A549 (cell line): ENCODE measurements around the gene DYNC1I1. TPM values are rescaled to one million over a fixed set of nuclear protein-coding genes. Genes with fewer than 3 reads are reported as not detected.

Experiments
- ATAC-seq, 2 experiments: fragments of 200-7000 bp in 1 of 2; fragments of >200 bp in 1 of 2; cut with Nextera tagmentation in 1 of 2; cut with Tn5 transposase in 1 of 2; 3 replicates each; pipeline versions ENCODE4 v1.8.0 to v1.9.1; 2018 to 2020; ENCODE audit warnings: mild to moderate bottlenecking in 1 of 2, moderate library complexity in 1 of 2
- CTCF ChIA-PET: fragments of 300-600 bp; sonication (Branson Sonifier 250); formaldehyde crosslinking; extraction: SDS; loops from one replicate; lab custom pipeline; 2021; ENCODE audit warnings: antibody characterized with exemption, inconsistent platforms; lab: Yijun Ruan, JAX
- POLR2A ChIA-PET: fragments of 350-600 bp; formaldehyde crosslinking; extraction: SDS; loops from one replicate; lab custom pipeline; 2021; ENCODE audit warnings: antibody characterized with exemption, inconsistent platforms; lab: Yijun Ruan, JAX
- DNase-seq, 2 experiments: peaks; one replicate each; pipeline versions ENCODE4 v3.0.0 to v3.0.0-alpha.2; 2011 to 2016; ENCODE audit warnings: low read depth in 1 of 2, low spot score in 1 of 2
- FAIRE-seq: peaks from 2 replicates; lab custom pipeline; 2011; peaks lifted over from hg19 to GRCh38; lab: Jason Lieb, UNC
- H3K27ac ChIP-seq, 2 experiments: fragments of >200 bp; sonication (Bioruptor Twin); formaldehyde crosslinking; 3 replicates each; pipeline ENCODE4 v1.5.1; 2016 to 2017
- H3K4me1 ChIP-seq: fragments of >200 bp; sonication (Bioruptor Twin); formaldehyde crosslinking; 3 replicates; pipeline ENCODE4 v1.6.1; 2016
- H3K4me2 ChIP-seq: fragments of >200 bp; sonication (Bioruptor Twin); formaldehyde crosslinking; 3 replicates; pipeline ENCODE4 v1.6.1; 2016
- H3K4me3 ChIP-seq: fragments of >200 bp; sonication (Bioruptor Twin); formaldehyde crosslinking; 3 replicates; pipeline ENCODE4 v1.5.1; 2016
- H3K9me3 ChIP-seq: fragments of >200 bp; sonication (Bioruptor Twin); formaldehyde crosslinking; 3 replicates; pipeline ENCODE4 v1.6.1; 2016
- BHLHE40 ChIP-seq: IDR thresholded peaks from 2 replicates; pipeline ENCODE4 v1.6.1; 2012; ENCODE audit warnings: low read depth, low read length, inconsistent platforms
- CHD2 ChIP-seq: fragments of 150-350 bp; IDR thresholded peaks from 2 replicates; pipeline ENCODE4 v1.6.1; 2014; ENCODE audit warnings: low read length; ENCODE audit not compliant: partially characterized antibody
- CHD4 ChIP-seq: fragments of 200-600 bp; sonication (generic); IDR thresholded peaks from 2 replicates; pipeline ENCODE4 v1.6.1; 2016; ENCODE audit warnings: antibody characterized with exemption, mild to moderate bottlenecking, borderline replicate concordance
- CTCF ChIP-seq: fragments of >200 bp; sonication (Bioruptor Twin); formaldehyde crosslinking; IDR thresholded peaks from 3 replicates; pipeline ENCODE4 v1.5.1; 2016
- EHMT2 ChIP-seq: fragments of 200-600 bp; sonication (generic); IDR thresholded peaks from 2 replicates; pipeline ENCODE4 v1.6.1; 2016; ENCODE audit warnings: antibody characterized with exemption, low read depth, mild to moderate bottlenecking, moderate library complexity
- EP300 ChIP-seq, 2 experiments: fragments of >200 bp; sonication (Bioruptor Twin); formaldehyde crosslinking; IDR thresholded peaks; 2 replicates in 1 of 2; 3 replicates in 1 of 2; pipeline ENCODE4 v1.6.1; 2016 to 2017
- FOSB ChIP-seq: fragments of 250-450 bp; sonication (Bioruptor Pico); IDR thresholded peaks from 2 replicates; pipeline ENCODE4 v1.5.0; 2020; ENCODE audit warnings: mild to moderate bottlenecking, moderate library complexity
- FOSL2 ChIP-seq, 2 experiments: fragments of 450-650 bp in 1 of 2; fragments of >200 bp in 1 of 2; sonication (Bioruptor Twin) in 1 of 2; formaldehyde crosslinking; IDR thresholded peaks; 2 replicates each; pipeline versions ENCODE4 v1.5.0 to v1.6.1; 2016 to 2020; ENCODE audit warnings: mild to moderate bottlenecking in 1 of 2, moderate library complexity in 1 of 2
- GATA3 ChIP-seq: IDR thresholded peaks from 2 replicates; pipeline ENCODE4 v1.6.1; 2012; ENCODE audit warnings: borderline replicate concordance
- HES2 ChIP-seq: fragments of >200 bp; sonication (Bioruptor Twin); formaldehyde crosslinking; IDR thresholded peaks from 2 replicates; pipeline ENCODE4 v1.6.1; 2016
- HEYL ChIP-seq: fragments of 250-450 bp; sonication (Bioruptor Pico); IDR thresholded peaks from 2 replicates; pipeline ENCODE4 v1.8.0; 2021; ENCODE audit warnings: mild to moderate bottlenecking, moderate library complexity
- HMGXB4 ChIP-seq: fragments of 250-450 bp; sonication (Bioruptor Pico); IDR thresholded peaks from 2 replicates; pipeline ENCODE4 v1.5.0; 2021; ENCODE audit warnings: mild to moderate bottlenecking, moderate library complexity, borderline replicate concordance
- KDM1A ChIP-seq: fragments of 200-600 bp; sonication (generic); IDR thresholded peaks from 2 replicates; pipeline ENCODE4 v1.6.1; 2016; ENCODE audit warnings: low read depth, mild to moderate bottlenecking
- MAFK ChIP-seq: fragments of 450-650 bp; IDR thresholded peaks from 2 replicates; pipeline ENCODE4 v1.6.1; 2014; ENCODE audit not compliant: partially characterized antibody
- NFE2L2 ChIP-seq: fragments of 150-350 bp; conservative IDR thresholded peaks from 2 replicates; pipeline ENCODE4 v1.6.1; 2014; ENCODE audit warnings: low read length
- NR3C1 ChIP-seq: fragments of >200 bp; sonication (Bioruptor Twin); formaldehyde crosslinking; IDR thresholded peaks from 3 replicates; pipeline ENCODE4 v1.6.1; 2017
- POLR2A ChIP-seq: IDR thresholded peaks from 2 replicates; pipeline ENCODE4 v1.6.1; 2012; ENCODE audit warnings: mild to moderate bottlenecking, low read length
- POLR2AphosphoS2 ChIP-seq: conservative IDR thresholded peaks from 2 replicates; pipeline ENCODE4 v1.6.1; 2012; ENCODE audit warnings: low read length, improper control_type of control experiment, inconsistent platforms
- REST ChIP-seq: fragments of 200-600 bp; sonication (generic); IDR thresholded peaks from 2 replicates; pipeline ENCODE4 v1.6.1; 2016; ENCODE audit warnings: antibody characterized with exemption, mild to moderate bottlenecking, moderate library complexity
- TFCP2L1 ChIP-seq: fragments of 250-450 bp; sonication (Bioruptor Pico); IDR thresholded peaks from 2 replicates; pipeline ENCODE4 v1.5.0; 2021; ENCODE audit warnings: mild to moderate bottlenecking
- TP53 ChIP-seq: fragments of 250-450 bp; sonication (Bioruptor Pico); IDR thresholded peaks from 2 replicates; pipeline ENCODE4 v1.5.0; 2021; ENCODE audit warnings: mild to moderate bottlenecking, moderate library complexity
- USF2 ChIP-seq: fragments of 450-650 bp; IDR thresholded peaks from 2 replicates; pipeline ENCODE4 v1.6.1; 2014; ENCODE audit warnings: antibody characterized with exemption
- ZC3H11A ChIP-seq: fragments of 450-650 bp; IDR thresholded peaks from 2 replicates; pipeline ENCODE4 v1.6.1; 2014; ENCODE audit warnings: antibody characterized with exemption, mild to moderate bottlenecking
- ZNF302 ChIP-seq: fragments of 250-450 bp; sonication (Bioruptor Pico); IDR thresholded peaks from 2 replicates; pipeline ENCODE4 v1.9.0; 2021; ENCODE audit warnings: inconsistent platforms, mild to moderate bottlenecking, moderate library complexity
- WGBS: methylation state at CpG from one replicate; pipeline ENCODE4 v1.1.6; 2017; ENCODE audit errors: missing lambda C conversion rate; 5-methylcytosine and 5-hydroxymethylcytosine counted together
- polyA plus RNA-seq, 4 experiments: library from polyadenylated mRNA; depleted of rRNA in 3 of 4; stranded (reverse); fragments of >200 nt; fragmentation: RNase III in 1 of 4; extraction: RNeasy Plus Mini Kit Qiagen cat#74134 plus additional on column Dnase treatment in 1 of 4; gene quantifications; 2 replicates in 3 of 4; 3 replicates in 1 of 4; pipeline ENCODE4 v1.2.3, GENCODE V29; 2011 to 2017

Gene DYNC1I1
- polyA plus RNA-seq, 2 of the 4 experiments (the other 2 are of a cell fraction), result 0.04 TPM; not detected in 1

GRCh38 chr7:95929710-95930280, 157.4 kb downstream of the DYNC1I1 start:
- no peak for FAIRE-seq
- CTCF ChIA-PET, result interaction anchor here (1.0 to 4.3 kb wide), 2 partner anchors 13 to 21 kb away, joined by 3 to 21 read pairs; no protein-coding TSS in a partner anchor
- H3K4me3 ChIP-seq, result no peak overlapping the region
- no peak overlapping the region for H3K27ac ChIP-seq
- no peaks in the 10 kb centered on the region for H3K9me3 ChIP-seq
- POLR2A ChIA-PET, result no interaction called here
- TF ChIP-seq MAFK (no peak), POLR2AphosphoS2 (no peak), CHD2 (no peak), REST (no peak), KDM1A (no peak), USF2 (no peak), CHD4 (no peak), TP53 (CRISPR knock-in tag) (no peak), POLR2A (no peak), BHLHE40 (no peak), ZC3H11A (no peak), FOSL2 (IDR thresholded peaks at IDR 0.05) (no peak), FOSL2 (CRISPR knock-in tag; IDR thresholded peaks at IDR 0.05) (no peak), GATA3 (no peak), FOSB (CRISPR knock-in tag) (no peak)
- no peak for ATAC-seq
- DNase-seq, result no peak
- H3K4me1 ChIP-seq, result no peaks in the 10 kb centered on the region
- no peak overlapping the region for H3K4me2 ChIP-seq
- 0% methylated on average over 1 of the region's 1 CpG for WGBS

GRCh38 chr7:95931460-95932232, 159.3 kb downstream of the DYNC1I1 start:
- Histone ChIP-seq H3K4me1 (no peaks in the 10 kb centered on the region), H3K4me2 (no peak overlapping the region), H3K9me3 (no peaks in the 10 kb centered on the region), H3K4me3 (no peak overlapping the region), H3K27ac (no peak overlapping the region)
- ATAC-seq (no peak), FAIRE-seq (no peak), DNase-seq (no peak)
- no peak for TF ChIP-seq ZNF302 (CRISPR knock-in tag)
- no peak for TF ChIP-seq TFCP2L1
- TF ChIP-seq HMGXB4 (CRISPR knock-in tag), result no peak
- no peak for TF ChIP-seq CTCF
- TF ChIP-seq EHMT2, result no peak
- TF ChIP-seq CHD4, result no peak
- no peak for TF ChIP-seq NFE2L2
- TF ChIP-seq EP300 (IDR thresholded peaks at IDR 0.05), result no peak
- TF ChIP-seq ZC3H11A, result no peak
- TF ChIP-seq HEYL, result no peak
- TF ChIP-seq NR3C1, result no peak
- TF ChIP-seq HES2, result no peak
- CTCF ChIA-PET, result interaction anchor here (1.4 to 4.3 kb wide), 3 partner anchors 15 to 1096 kb away, joined by 4 to 21 read pairs (median 5); no protein-coding TSS in a partner anchor
- POLR2A ChIA-PET, result no interaction called here
- 30% methylated on average over 6 of the region's 6 CpGs for WGBS
